HG03064 (cell line): ENCODE results near the gene CHRNA5.
"Not testable (repeated sequence)": the region's sequence is repeated elsewhere in the genome, so short reads cannot be mapped to it uniquely, and the experiment has no call there.

Experiments used
- ATAC-seq: cut with Tn5 transposase; IDR thresholded peaks from one replicate; pipeline ENCODE4 v1.9.1; 2021; ENCODE audit warnings: low read depth; ENCODE audit not compliant: unreplicated experiment

Gene CHRNA5

DNA sequence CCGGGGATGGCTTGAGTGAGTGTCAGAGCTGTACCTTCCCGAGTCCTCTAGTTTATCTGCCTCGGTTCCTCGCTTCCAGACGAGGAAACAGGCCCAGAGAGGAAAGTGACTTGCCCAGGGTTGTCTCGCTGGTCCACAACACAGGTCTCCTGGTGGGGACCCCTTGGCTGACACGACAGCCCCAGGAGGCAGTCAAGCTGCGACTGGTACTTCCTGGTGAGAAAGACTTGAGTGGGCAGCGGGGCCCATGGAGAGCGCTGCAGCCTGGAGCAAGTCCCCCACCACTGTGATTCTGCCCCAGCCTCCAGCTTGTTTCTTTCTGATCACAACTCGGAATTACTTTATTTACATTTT, 600 bp upstream of the CHRNA5 start:
- peak; percentile 15 for ATAC-seq

DNA sequence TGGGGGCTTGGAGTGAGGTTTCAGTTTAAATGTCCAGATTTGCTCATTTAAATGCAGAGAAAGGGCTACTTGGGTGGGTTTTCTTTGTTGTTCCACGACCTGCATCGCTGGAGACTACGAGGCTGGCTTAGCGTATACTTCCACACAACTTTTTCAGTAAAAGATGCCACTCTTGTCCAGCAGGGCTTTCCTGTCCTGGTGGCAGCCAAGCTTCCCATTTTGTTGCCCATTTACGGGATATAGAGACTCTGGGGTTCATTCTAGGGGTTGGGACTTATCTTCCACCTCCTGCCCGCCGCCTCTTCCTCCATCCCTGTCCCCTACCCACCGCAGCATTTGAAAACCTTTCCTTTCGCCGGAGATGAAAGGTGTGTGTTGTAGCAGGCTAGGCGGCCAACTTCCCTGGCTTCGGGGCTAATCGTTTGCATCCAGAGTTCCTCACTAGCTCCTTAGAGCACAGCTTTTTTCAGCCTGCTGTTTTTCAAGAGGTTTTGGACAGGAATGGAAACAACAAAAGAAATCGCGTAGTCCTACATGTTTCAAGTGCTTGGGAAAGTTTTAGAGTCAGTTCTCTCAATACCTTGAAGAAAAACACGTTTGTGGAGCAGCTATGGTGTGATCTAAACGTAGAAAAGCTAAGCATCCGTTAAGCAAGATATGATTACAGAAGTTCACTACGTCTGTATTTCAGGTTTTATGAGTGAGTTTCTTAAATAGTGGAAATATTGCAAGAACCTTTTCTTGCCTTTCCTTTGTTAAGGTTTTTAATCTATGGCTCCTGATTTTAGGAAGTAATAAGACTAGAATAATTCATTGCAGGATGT, 843 bp downstream of the CHRNA5 start:
- peak; percentile 10 for ATAC-seq

DNA sequence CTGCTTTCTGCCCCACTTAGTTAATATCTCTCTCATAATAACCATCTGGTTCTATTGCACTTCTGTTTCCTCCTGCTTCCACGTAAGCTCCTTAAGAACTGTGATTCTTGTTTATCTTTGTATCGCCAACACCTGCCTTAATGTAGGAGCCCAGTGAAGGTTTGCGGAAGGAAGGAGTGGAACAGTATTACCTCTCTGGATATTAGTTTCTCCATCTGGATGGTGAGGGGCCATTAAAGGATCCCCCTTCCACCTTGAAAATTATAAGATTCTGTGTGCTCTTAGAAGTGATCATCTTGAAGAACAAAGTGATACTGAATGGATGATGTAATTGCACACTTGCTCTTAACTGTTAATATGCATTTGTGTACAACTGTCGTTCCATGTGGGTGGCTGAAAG, 2.2 kb downstream of the CHRNA5 start:
- no peak for ATAC-seq

DNA sequence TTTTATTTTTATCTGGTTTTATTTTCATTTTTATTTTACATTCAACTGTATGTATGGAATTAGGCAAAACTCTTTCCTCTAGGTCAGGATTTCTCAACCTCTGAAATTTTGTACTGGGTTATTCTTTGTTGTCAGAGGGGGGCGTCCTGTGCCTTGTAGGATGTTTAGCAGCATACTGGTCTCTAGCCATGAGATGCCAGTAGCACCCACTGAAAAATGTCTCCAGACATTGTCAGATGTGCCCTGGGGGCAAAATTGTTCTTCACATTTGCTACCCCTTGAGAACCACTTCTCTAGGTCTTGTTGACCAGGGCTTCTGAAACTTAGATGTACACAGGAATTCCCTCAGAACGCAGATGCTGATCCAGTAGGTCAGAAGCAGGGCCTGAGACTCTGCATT, 5.4 kb downstream of the CHRNA5 start:
- no peak for ATAC-seq

DNA sequence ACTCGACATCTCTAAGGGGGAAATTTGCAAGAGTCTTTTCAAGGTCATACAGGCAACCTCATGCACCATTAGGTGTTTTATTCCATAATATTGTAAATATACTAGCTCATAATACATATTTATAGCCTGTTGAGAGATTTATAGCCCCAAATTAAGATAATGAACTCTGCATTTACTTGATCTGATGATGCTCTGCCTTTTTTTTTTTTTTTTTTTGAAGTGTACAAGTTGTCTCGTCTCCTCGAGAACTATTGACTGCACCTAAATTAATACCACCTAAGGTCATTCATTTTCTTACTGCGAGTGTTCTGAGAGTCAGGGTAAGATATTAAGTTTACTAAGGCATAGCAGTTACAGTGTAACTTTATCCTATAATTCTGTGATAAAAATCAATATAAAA, 6.1 kb downstream of the CHRNA5 start:
- ATAC-seq, result no peak

DNA sequence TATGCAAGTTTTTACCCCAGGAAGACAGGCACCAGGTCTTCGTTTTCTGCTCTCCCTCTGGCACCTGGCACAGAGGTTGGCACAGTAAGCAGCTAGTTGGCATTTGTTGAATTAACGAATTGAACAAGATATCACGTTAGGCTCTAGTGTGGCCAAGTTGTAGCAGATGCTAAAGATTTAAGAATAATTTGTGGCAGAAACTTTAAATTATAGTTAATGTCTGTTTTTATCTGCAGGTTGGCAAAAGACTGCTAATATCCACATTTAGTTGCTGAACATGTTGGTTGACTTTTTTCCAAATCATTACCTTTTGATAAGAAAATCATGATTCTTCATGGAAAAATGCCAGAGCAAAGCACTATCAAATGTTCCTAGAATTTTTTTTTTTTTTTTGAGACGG, 8.1 kb downstream of the CHRNA5 start:
- no peak for ATAC-seq

DNA sequence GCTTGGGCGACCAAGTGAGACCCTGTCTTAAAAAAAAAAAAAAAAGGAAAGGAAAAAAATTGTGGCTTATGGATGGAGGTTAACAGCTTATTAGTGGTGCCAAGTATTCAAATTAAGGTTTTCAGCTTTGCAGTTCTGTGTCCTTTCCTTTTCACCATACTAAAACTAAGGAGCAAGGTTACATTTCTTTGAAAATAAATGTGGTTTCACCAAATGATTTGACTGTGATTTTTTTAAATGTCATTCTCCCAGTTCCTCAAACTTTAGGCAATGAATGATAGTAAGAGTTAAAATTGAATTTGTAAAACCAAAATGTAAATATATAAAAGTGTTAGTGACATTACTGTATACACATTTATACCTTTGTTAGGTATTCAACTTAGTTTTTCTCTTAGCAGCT, 9.6 kb downstream of the CHRNA5 start:
- no peak for ATAC-seq

DNA sequence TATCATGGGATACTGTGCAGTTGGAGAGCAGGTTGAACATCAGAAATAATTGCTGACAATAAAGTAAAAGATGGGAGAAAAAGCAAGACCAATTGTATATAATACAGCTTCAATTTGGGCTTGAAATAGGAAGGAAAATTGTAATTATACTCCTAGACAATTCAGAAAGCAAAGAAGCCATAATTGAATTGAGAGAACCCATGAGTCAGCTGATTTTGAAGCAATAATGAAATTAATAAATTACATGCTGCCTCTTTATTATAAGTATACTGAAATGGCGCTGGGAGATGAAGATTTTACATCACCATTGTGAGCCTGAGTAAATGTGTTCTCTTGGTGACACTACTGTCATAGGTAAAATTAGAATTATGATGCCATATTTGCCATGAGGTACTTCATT, 32.3 kb downstream of the CHRNA5 start:
- ATAC-seq, result no peak

DNA sequence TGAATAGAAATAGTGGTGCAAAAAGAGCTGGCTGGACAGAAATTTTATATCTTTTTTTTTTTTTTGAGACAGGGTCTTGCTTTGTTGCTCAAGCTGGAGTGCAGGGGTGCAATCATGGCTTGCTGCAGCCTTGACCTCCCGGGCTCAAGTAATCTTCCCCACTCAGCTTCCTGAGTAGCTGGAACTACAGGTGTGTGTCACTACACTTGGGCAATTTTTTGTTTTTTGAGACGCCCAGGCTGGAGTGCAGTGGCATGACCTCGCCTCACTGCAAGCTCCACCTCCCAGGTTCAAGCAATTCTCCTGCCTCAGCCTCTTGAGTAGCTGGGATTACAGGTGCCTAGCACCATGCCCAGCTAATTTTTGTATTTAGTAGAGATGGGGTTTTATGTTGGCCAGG, 33.0 kb downstream of the CHRNA5 start:
- no peak for ATAC-seq

DNA sequence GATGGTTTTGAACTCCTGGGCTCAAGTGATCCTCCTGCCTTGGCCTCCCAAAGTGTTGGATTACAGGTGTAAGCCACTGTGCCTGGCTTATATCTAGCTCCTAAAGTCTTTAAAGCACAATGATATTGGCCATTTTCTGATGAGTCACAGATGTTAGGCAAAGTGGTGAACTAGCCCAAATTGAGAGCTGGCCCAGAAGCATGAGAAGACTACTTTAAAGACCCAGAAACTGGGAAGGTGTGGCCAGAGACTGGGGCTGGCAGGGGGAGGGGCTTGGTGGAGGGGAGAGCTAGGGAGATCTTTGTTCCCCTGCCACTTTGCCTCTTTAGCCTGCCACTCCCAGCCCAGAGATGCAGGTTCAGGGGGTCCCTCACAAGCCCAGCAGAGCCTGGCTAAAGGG, 33.9 kb downstream of the CHRNA5 start:
- no peak for ATAC-seq

DNA sequence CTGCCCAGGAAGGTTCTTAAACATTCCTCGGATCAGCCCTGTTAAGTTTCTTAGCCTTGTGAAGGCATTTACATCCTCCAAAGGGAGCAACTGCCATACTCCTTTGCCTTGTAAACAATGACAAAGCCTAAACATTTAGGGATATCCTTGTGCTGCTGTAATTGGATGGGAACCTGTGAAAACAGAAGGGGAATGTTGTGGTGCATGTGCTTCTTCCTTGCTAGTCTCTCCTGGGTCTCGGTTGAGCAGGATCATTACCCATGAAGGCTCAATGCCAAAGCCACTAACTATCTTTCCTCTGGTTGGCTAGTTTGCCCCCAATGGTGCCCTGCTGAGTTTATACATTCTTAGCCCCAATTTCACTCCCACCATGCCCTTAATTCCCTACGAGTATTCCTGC, 38.1 kb downstream of the CHRNA5 start:
- ATAC-seq, result no peak

DNA sequence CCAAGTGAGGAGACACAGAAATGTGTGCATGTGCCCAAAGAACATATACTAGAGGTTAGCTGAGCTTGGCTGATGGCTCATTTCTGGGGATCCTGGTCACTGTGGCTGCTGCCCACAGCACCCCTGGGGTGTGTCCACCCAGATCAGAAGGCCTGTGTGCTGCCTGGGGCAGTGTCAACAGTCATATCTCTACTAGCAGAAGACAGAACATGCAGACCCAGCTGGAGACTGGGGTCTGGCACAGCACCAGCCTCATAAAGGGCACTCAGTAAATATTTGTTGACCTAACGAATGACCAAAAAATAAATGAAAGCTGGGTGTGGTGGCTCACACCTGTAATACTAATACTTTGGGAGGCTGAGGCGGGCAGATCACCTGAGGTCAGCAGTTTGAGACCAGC, 39.1 kb downstream of the CHRNA5 start:
- ATAC-seq, result no peak

DNA sequence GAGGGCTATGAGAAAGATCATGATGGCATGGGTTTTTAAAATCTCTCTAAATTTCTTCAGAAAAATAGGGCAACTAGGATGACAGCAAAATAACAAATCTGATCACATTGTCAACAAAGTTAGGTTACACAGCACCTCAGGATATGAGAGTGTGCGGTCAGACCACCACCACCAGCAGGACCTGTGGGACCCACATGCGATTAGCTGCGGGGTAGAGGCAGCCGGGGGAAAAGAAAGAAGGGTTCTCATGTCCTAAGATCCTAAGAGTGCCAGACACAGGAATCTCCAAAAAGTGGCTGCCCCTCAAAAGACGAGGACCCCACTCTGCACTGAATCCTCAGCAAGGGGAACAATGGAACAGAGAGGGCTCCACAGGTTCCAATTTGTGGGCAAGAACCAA, 39.9 kb downstream of the CHRNA5 start:
- ATAC-seq, result no peak

DNA sequence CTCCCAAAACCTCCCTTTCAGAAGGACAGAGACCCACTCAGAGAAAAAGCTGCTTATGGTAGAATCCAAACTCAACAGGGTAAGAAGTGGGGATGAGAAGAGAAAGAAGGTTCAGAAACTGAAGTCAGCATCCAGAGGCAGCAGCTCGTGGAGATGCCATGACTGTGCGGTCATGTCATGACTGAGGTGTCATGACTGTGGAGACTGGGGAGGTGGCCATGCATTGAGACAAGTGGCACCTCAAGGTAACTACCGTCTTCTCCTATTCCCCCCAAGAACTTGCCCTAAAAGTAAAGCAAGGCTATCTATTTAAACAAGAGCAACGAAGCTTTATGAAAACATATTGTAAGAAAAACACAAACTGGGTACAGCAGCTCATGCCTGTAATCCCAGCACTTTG, 40.4 kb downstream of the CHRNA5 start:
- no peak for ATAC-seq

DNA sequence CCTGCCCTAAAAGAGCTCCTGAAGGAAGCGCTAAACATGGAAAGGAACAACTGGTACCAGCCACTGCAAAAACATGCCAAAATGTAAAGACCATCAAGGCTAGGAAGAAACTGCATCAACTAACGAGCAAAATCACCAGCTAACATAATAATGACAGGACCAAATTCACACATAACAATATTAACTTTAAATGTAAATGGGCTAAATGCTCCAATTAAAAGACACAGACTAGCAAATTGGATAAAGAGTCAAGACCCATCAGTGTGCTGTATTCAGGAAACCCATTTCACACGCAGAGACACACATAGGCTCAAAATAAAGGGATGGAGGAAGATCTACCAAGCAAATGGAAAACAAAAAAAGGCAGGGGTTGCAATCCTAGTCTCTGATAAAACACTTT, 44.2 kb downstream of the CHRNA5 start:
- not testable (repeated sequence) for ATAC-seq

DNA sequence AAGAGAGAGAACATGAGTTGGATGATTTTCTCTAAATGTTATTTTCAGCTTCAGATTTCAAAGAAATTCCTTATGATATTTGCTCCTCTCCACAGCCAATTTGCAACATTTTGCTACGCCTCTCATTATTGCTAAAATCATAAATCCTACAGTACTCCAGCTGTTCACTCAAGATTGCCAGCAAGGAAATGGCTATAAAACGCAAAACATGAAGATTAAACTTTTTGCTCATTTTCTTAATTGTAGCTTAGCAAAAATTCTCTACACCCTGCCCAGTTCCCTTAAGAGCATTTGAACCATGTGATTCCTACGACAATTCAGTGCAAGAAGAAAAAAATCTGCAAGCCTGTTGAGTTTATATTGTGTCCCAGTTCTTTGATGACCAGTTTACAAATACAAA, 48.7 kb downstream of the CHRNA5 start:
- no peak for ATAC-seq

DNA sequence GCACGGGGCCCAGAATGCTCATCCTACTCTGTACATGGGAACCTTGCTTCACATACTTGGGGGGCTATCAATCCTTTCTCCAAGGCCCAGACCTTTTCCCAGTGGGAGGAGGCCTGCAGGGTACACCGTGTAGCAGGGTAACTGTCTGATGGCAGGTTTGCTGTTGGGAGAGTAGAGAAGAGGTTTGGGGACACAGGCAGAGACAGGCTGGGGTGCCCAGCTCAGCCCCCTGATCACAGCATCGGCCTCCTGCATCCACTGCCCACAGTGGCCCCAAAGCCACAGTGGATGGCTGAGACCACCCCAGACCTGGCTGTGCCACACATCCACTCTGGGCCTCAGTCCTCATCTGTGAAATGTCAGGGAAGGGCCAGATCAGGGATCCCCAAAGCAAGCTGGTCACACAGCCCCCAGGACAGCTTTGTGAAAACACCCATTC, 49.9 kb downstream of the CHRNA5 start:
- no peak for ATAC-seq

DNA sequence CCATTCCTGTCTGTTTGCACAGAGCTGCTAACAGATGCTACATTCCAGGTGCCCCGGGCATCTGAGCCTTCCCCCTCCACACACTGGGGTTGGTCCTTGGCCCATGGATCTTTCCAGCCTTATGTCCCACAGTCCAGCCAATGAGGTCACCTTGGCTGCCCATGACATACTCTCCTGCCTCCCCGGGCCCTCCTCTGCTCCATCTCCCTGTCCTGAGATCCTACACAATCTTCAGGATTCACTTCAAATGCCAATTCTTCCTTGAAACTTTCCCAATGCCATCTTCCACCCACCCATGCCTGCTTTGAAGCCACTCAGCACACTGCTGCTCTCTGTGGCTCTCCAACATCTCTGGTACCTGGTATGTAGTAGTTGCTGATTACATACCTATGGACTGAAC, 51.2 kb downstream of the CHRNA5 start:
- ATAC-seq, result no peak

DNA sequence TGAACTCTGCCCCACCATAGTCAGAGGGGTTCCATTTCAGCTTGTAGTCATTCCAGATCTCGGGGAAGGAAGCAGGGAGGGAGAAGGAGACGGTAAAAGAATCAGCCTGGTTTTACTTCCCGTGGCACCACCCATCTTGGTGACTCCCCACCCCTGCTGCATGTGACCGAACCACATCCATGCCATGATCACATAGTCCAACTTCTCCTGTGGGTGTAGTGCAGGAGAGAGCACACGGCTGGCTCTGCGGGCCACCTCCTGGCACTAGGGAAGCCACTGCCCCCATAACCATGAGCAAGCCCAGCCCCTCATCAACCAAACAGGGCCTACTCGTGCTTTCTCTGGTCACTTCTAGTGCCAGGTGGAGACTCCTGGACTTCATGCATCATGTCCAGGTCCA, 51.8 kb downstream of the CHRNA5 start:
- ATAC-seq, result no peak

DNA sequence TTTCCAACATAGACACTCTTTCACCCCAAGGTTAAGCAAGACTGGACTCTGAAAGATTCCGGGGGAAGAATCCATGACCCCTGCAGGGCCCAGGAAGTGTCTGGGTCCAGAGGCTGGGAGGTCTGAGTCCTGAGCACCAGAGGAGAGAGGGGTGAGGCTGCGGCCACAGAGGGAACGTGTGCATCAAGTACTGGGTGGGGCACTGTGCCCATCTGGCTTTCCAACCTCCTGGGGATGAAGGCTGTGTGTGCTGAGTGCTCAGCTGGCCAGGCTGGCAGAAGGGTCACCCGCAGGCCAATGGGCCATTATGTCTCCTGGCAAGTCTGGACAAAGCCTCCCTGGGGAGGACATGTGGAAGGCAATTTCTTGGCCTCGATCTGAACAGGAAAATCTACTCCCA, 52.2 kb downstream of the CHRNA5 start:
- no peak for ATAC-seq

DNA sequence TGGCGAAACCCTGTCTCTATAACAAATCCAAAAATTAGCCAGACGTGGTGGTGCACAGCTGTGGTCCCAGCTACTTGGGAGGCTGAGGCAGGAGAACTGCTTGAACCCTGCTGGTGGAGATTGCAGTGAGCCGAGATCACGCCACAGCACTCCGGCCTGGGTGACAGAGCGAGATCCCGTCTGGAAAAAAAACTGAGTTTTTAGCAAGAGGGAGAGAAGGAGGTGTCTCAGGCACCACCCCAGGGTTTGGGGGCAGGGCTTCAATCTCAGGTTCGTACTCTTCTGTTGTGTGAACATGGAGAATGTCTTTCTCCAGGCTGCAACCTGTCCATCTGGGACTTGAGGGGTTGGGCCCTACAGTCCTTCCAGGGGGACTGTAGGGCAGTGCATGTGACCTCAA, 52.7 kb downstream of the CHRNA5 start:
- no peak for ATAC-seq

DNA sequence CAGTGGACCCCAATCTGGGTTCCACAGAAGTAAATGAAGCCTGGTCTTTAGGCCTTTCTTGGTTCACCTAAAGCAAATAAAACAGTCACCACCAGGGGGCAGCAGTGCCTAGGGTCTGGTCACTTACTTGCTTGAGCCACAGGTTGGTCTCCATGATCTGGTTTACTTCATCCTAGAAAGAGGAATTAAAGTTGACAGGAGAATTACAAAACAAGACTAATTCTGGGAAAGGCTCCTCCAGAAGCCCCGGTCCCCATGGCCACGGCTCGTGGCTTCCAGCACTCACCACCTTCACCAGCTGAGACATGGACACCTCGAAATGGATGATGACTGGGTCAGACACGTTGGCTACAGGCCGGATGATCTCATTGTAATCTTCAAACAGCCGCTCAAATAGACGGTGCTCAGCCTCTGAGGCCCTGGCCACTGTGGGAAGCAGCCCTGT, 53.2 kb downstream of the CHRNA5 start:
- ATAC-seq, result no peak
